ENCODE measurements around the gene SAT2. TPM values are rescaled to one million over a fixed set of nuclear protein-coding genes. Genes with fewer than 3 reads are reported as not detected.

SAT2 gene
- total and polyA plus RNA-seq, 2 of the 13 experiments (the other 11 are each of a cell fraction or from before 2014, with no cell fraction given) = 37.6 to 93.7 TPM

- TF ChIP-seq ZHX2 (IDR thresholded peaks at IDR 0.05; ENCODE audit: low read depth) = peak; percentile 98
- 0 out of 2 replicates have a peak, but pooled peaks have one; percentile 45 for TF ChIP-seq ZHX2 (CRISPR knock-in tag; IDR thresholded peaks at IDR 0.05; ENCODE audit: borderline replicate concordance)
- TF ChIP-seq KLF12 (CRISPR knock-in tag; IDR thresholded peaks at IDR 0.05; ENCODE audit: borderline replicate concordance) = peak; percentile 94; the same call in 1 of the 2 replicates
- no peak for TF ChIP-seq MAFF (IDR thresholded peaks at IDR 0.05; ENCODE audit: low read depth, low read length)
- TF ChIP-seq, protein P1, sequence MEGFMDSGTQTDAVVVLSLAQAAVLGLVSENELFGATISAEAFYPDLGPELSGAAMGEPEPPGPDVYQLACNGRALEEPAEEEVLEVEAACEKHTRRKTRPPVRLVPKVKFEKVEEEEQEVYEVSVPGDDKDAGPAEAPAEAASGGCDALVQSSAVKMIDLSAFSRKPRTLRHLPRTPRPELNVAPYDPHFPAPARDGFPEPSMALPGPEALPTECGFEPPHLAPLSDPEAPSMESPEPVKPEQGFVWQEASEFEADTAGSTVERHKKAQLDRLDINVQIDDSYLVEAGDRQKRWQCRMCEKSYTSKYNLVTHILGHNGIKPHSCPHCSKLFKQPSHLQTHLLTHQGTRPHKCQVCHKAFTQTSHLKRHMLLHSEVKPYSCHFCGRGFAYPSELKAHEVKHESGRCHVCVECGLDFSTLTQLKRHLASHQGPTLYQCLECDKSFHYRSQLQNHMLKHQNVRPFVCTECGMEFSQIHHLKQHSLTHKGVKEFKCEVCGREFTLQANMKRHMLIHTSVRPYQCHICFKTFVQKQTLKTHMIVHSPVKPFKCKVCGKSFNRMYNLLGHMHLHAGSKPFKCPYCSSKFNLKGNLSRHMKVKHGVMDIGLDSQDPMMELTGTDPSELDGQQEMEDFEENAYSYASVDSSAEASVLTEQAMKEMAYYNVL (CRISPR knock-in tag; IDR thresholded peaks at IDR 0.05; ENCODE audit: borderline replicate concordance) = no peak
- peak; percentile 100 for TF ChIP-seq ZBTB38 (CRISPR knock-in tag; IDR thresholded peaks at IDR 0.05)
- TF ChIP-seq, protein P2, sequence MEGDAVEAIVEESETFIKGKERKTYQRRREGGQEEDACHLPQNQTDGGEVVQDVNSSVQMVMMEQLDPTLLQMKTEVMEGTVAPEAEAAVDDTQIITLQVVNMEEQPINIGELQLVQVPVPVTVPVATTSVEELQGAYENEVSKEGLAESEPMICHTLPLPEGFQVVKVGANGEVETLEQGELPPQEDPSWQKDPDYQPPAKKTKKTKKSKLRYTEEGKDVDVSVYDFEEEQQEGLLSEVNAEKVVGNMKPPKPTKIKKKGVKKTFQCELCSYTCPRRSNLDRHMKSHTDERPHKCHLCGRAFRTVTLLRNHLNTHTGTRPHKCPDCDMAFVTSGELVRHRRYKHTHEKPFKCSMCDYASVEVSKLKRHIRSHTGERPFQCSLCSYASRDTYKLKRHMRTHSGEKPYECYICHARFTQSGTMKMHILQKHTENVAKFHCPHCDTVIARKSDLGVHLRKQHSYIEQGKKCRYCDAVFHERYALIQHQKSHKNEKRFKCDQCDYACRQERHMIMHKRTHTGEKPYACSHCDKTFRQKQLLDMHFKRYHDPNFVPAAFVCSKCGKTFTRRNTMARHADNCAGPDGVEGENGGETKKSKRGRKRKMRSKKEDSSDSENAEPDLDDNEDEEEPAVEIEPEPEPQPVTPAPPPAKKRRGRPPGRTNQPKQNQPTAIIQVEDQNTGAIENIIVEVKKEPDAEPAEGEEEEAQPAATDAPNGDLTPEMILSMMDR (CRISPR knock-in tag; IDR thresholded peaks at IDR 0.05) = peak; percentile 20; the same call in 1 of the 2 replicates
- TF ChIP-seq ZNF124 (CRISPR knock-in tag; IDR thresholded peaks at IDR 0.05) = no peak
- TF ChIP-seq ZSCAN31 (CRISPR knock-in tag; IDR thresholded peaks at IDR 0.05; ENCODE audit: low read depth) = peak; percentile 27; the same call in 1 of the 2 replicates
- TF ChIP-seq DZIP1 (CRISPR knock-in tag; IDR thresholded peaks at IDR 0.05) = no peak
- peak; percentile 28 for TF ChIP-seq ZKSCAN8 (CRISPR knock-in tag; IDR thresholded peaks at IDR 0.05; ENCODE audit: borderline replicate concordance)
Observed at GRCh38 chr17:7583253-7584109, 44.1 kb downstream of the SAT2 start, which contains the start of gene MPDU1 (continued).

All from HepG2 (cell line).